T-helper 2 cell (primary cell): ENCODE results near the gene PTPRF.

Experiments
- DNase-seq, 5 experiments: peaks; one replicate each; pipeline versions ENCODE4 v3.0.0 to v3.0.0-alpha.2; 2012 to 2022

Gene PTPRF

DNA sequence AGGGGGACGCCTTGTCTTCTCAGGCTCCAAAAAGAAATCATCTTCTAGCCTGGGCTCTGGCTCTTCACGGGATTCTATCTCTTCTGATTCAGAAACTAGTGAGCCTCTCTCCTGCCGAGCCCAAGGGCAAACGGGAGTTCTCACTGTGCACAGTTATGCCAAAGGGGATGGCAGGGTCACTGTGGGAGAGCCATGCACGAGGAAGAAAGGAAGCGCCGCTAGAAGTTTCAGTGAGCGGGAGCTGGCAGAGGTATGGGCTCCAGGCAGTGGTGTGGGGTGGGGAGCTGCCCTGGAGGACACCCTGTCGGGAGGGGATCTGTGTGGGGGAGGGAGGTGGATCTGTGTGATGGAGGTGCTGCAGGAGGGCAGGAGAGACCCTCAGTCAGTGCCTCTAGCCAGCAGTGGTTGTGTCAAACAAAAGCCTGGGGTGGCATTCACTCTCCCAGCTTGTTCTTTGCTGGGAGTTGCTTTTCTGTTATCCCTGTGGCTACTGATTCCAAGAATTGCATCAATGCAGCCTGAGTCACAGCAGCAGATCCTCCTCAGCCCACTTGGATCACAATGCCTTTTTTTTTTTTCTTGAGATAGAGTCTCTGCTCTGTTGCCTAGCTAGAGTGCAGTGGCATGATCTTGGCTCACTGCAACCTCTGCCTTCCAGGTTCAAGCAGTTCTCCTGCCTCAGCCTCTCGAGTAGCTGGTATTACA is 141.1 kb downstream of the PTPRF start:
- DNase-seq, result no peak

GRCh38 chr1:43673261-43673660 is 142.6 kb downstream of the PTPRF start:
- DNase-seq, result no peak
